Esophagus mucosa (tissue), 1 donor: ENCODE measurements around the gene FRMD7. TPM values are rescaled to one million over a fixed set of nuclear protein-coding genes. Genes with fewer than 3 reads are reported as not detected.

Experiments
- ATAC-seq: fragments of 200-7000 bp; cut with Tn5 transposase; one replicate; pipeline ENCODE4 v1.9.1; 2020
- total RNA-seq: library from RNA; stranded (reverse); gene quantifications from one replicate; pipeline ENCODE4 v1.2.4, GENCODE V29; 2023
- donor health status: DM: yes; HTN: yes; CAD: no.

Gene FRMD7
- total RNA-seq, 1 donor from 2014 or later, result not detected

- no peak for ATAC-seq
Observed at GRCh38 chrX:132034648-132035047, 93.2 kb downstream of the FRMD7 start.

- no peak for ATAC-seq
Observed at GRCh38 chrX:132033166-132033565, 94.7 kb downstream of the FRMD7 start.

- ATAC-seq, result no peak
Observed at GRCh38 chrX:132031867-132032266, 96.0 kb downstream of the FRMD7 start.

GRCh38 chrX:132030264-132030663, 97.6 kb downstream of the FRMD7 start:
- ATAC-seq, result no peak

Other genes with a start within 250 kb of the FRMD7 start
- gene STK26, start 104.7 kb downstream of the FRMD7 start, total RNA-seq, result 14.5 TPM
- gene RAP2C, start 91.4 kb upstream of the FRMD7 start, total RNA-seq, result 20.6 TPM